HCT116 (cell line): Measurements from ENCODE around the gene ITGA1. TPM values are rescaled to one million over a fixed set of nuclear protein-coding genes. Genes with fewer than 3 reads are reported as not detected.

Source experiments
- ATAC-seq: fragments of 200-7000 bp; cut with Tn5 transposase; 2 replicates; pipeline ENCODE4 v1.9.1; 2020; ENCODE audit warnings: mild to moderate bottlenecking, moderate library complexity
- BruUV-seq: library from RNA; stranded (reverse); fragments of 400-500 nt; replicated peaks from 2 replicates; lab custom pipeline; 2021; lab: Mats Ljungman, UMichigan
- CTCF ChIA-PET: fragments of 300-600 bp; sonication (Branson Sonifier 250); formaldehyde crosslinking; loops from one replicate; lab custom pipeline; 2021; ENCODE audit warnings: antibody characterized with exemption; lab: Charles Lee
- POLR2A ChIA-PET: fragments of 300-600, 350-600 bp; sonication (Branson Sonifier 250); formaldehyde crosslinking; loops from one replicate; lab custom pipeline; 2021; ENCODE audit warnings: antibody characterized with exemption; lab: Charles Lee
- RAD21 ChIA-PET, 2 experiments: fragments of 300-600 bp; sonication (Branson Sonifier 250); formaldehyde crosslinking; loops; one replicate each; lab custom pipeline; 2023; ENCODE audit warnings: low total read pairs in 2 of 2; ENCODE audit not compliant: uncharacterized antibody in 2 of 2, unreplicated experiment in 2 of 2, low non-redundant PET in 1 of 2; lab: Charles Lee
- DNase-seq: peaks from one replicate; pipeline ENCODE4 v3.0.0-alpha.2; 2010; ENCODE audit warnings: low read depth, low spot score
- H2AFZ ChIP-seq: fragments of 200-600 bp; shearing (Covaris generic), sonication (generic); 2 replicates; pipeline ENCODE4 v1.6.1; 2017; ENCODE audit warnings: low read depth, mixed run types, mixed read lengths, antibody characterized with exemption, low read length; ENCODE audit not compliant: poor library complexity, severe bottlenecking
- H3K27ac ChIP-seq: 2 replicates; pipeline ENCODE4 v1.5.1; 2012; ENCODE audit warnings: low read depth, low read length
- H3K27me3 ChIP-seq: fragments of 200-600 bp; sonication (generic); 2 replicates; pipeline ENCODE4 v1.6.1; 2016; ENCODE audit warnings: mixed run types, low read length, mixed read lengths; ENCODE audit not compliant: insufficient read depth
- H3K36me3 ChIP-seq, 2 experiments: fragments of 200-500 bp in 1 of 2; fragments of 200-600 bp in 1 of 2; sonication (Bioruptor generic) in 1 of 2; sonication (generic) in 1 of 2; 2 replicates each; pipeline versions ENCODE4 v1.5.1 to v1.6.1; 2014 to 2016; ENCODE audit warnings: low read length in 2 of 2, inconsistent platforms in 1 of 2, mixed read lengths in 1 of 2, mixed run types in 1 of 2; ENCODE audit not compliant: insufficient read depth in 2 of 2, control insufficient read depth in 1 of 2
- H3K4me1 ChIP-seq, 2 experiments: fragments of 200-600 bp in 1 of 2; sonication (generic) in 1 of 2; 2 replicates each; pipeline versions ENCODE4 v1.5.1 to v1.6.1; 2012 to 2017; ENCODE audit warnings: low read length in 2 of 2, inconsistent platforms in 1 of 2, mild to moderate bottlenecking in 1 of 2, mixed read lengths in 1 of 2, mixed run types in 1 of 2, moderate library complexity in 1 of 2; ENCODE audit not compliant: insufficient read depth in 2 of 2, control insufficient read depth in 1 of 2
- H3K4me2 ChIP-seq: fragments of 200-600 bp; sonication (generic); 2 replicates; pipeline ENCODE4 v1.6.1; 2017; ENCODE audit warnings: mixed run types, low read length, mixed read lengths
- H3K4me3 ChIP-seq, 2 experiments: fragments of 200-600 bp in 1 of 2; sonication (generic) in 1 of 2; replicated peaks in 1 of 2; 2 replicates each; pipeline ENCODE4 v1.5.1; 2011 to 2016; ENCODE audit warnings: low read length in 2 of 2, control low read depth in 1 of 2, low read depth in 1 of 2, mild to moderate bottlenecking in 1 of 2, mixed read lengths in 1 of 2, mixed run types in 1 of 2
- H3K79me2 ChIP-seq: fragments of 200-600 bp; sonication (generic); 2 replicates; pipeline ENCODE4 v1.6.1; 2017; ENCODE audit warnings: mild to moderate bottlenecking, mixed run types, low read length, moderate library complexity, mixed read lengths; ENCODE audit not compliant: insufficient read depth
- H3K9ac ChIP-seq: fragments of 200-600 bp; sonication (generic); 2 replicates; pipeline ENCODE4 v1.6.1; 2016; ENCODE audit warnings: low read length, mixed read lengths
- H3K9me2 ChIP-seq: fragments of 200-600 bp; sonication (generic), shearing (Covaris generic); 2 replicates; pipeline ENCODE4 v1.6.1; 2017; ENCODE audit warnings: mixed run types, mild to moderate bottlenecking, moderate library complexity; ENCODE audit not compliant: insufficient read depth
- H3K9me3 ChIP-seq, 2 experiments: fragments of 200-500 bp in 1 of 2; fragments of 200-600 bp in 1 of 2; sonication (Bioruptor generic) in 1 of 2; sonication (generic) in 1 of 2; 2 replicates each; pipeline ENCODE4 v1.6.1; 2014 to 2017; ENCODE audit warnings: low read length in 2 of 2, mixed read lengths in 2 of 2, inconsistent platforms in 1 of 2, low read depth in 1 of 2, mild to moderate bottlenecking in 1 of 2, mixed run types in 1 of 2, moderate library complexity in 1 of 2; ENCODE audit not compliant: control insufficient read depth in 1 of 2, insufficient read depth in 1 of 2
- H4K20me1 ChIP-seq: fragments of 200-600 bp; sonication (generic), shearing (Covaris generic); 2 replicates; pipeline ENCODE4 v1.6.1; 2017; ENCODE audit warnings: mixed run types, mild to moderate bottlenecking, moderate library complexity; ENCODE audit not compliant: insufficient read depth
- CEBPB ChIP-seq: IDR thresholded peaks from 2 replicates; pipeline ENCODE4 v1.6.1; 2012; ENCODE audit warnings: low read depth
- ELF1 ChIP-seq: IDR thresholded peaks from 2 replicates; pipeline ENCODE4 v1.6.1; 2012; ENCODE audit warnings: low read depth, borderline replicate concordance
- EZH2 ChIP-seq: fragments of 200-600 bp; sonication (generic); IDR thresholded peaks from 2 replicates; pipeline ENCODE4 v1.6.1; 2017; ENCODE audit warnings: antibody characterized with exemption, mixed run types
- EZH2phosphoT487 ChIP-seq: fragments of 200-600 bp; IDR thresholded peaks from 2 replicates; pipeline ENCODE4 v1.6.1; 2018; ENCODE audit warnings: antibody characterized with exemption, borderline replicate concordance
- JUND ChIP-seq: IDR thresholded peaks from 2 replicates; pipeline ENCODE4 v1.6.1; 2012
- POLR2A ChIP-seq: IDR thresholded peaks from 2 replicates; pipeline ENCODE4 v1.7.0; 2011; ENCODE audit warnings: borderline replicate concordance; ENCODE audit not compliant: insufficient read depth, insufficient read length; ENCODE audit errors: extremely low read depth
- RAD21 ChIP-seq: IDR thresholded peaks from 2 replicates; pipeline ENCODE4 v1.6.1; 2012; ENCODE audit warnings: low read depth, mild to moderate bottlenecking
- SIN3A ChIP-seq: IDR thresholded peaks from 2 replicates; pipeline ENCODE4 v1.6.1; 2012; ENCODE audit warnings: low read depth
- SP1 ChIP-seq: IDR thresholded peaks from 2 replicates; pipeline ENCODE4 v1.6.1; 2012; ENCODE audit warnings: low read depth
- SRF ChIP-seq: IDR thresholded peaks from 2 replicates; pipeline ENCODE4 v1.6.1; 2012; ENCODE audit warnings: low read depth
- YY1 ChIP-seq: IDR thresholded peaks from 2 replicates; pipeline ENCODE4 v1.6.1; 2011; ENCODE audit warnings: low read length, low read depth, moderate library complexity, mild to moderate bottlenecking; ENCODE audit not compliant: insufficient replicate concordance; ENCODE audit errors: extremely low read depth
- ZFX ChIP-seq: fragments of 450-650 bp; IDR thresholded peaks from 2 replicates; pipeline ENCODE4 v1.6.1; 2017
- ZNF274 ChIP-seq: fragments of 200-500 bp; sonication (Bioruptor generic); IDR thresholded peaks from 2 replicates; pipeline ENCODE4 v1.6.1; 2014; ENCODE audit warnings: mild to moderate bottlenecking, low read depth, low read length, inconsistent platforms
- intact Hi-C: fragments of 100-400 bp; cut with micrococcal nuclease; formaldehyde crosslinking; loops from 2 replicates; pipeline ENCODE4 v1.10.0; 2022
- total RNA-seq: library from RNA; stranded (reverse); gene quantifications from one replicate; pipeline ENCODE4 v1.2.1, GENCODE V29; 2021; ENCODE audit not compliant: unreplicated experiment
- TF ChIP-seq, protein P1 (sequence below), 3 experiments: fragments of 200-600 bp in 1 of 3; sonication (generic) in 1 of 3; IDR thresholded peaks in 2 of 3; conservative IDR thresholded peaks in 1 of 3; 2 replicates each; pipeline ENCODE4 v1.5.1; 2012 to 2017; ENCODE audit warnings: low read depth in 2 of 3, low read length in 2 of 3, antibody characterized with exemption in 1 of 3, borderline replicate concordance in 1 of 3, control low read depth in 1 of 3, mild to moderate bottlenecking in 1 of 3, mixed read lengths in 1 of 3, mixed run types in 1 of 3, moderate library complexity in 1 of 3; ENCODE audit not compliant: insufficient read depth in 1 of 3
- TF ChIP-seq, protein P2 (sequence below): IDR thresholded peaks from 2 replicates; pipeline ENCODE4 v1.6.1; 2012
- TF ChIP-seq, protein P3 (sequence below): IDR thresholded peaks from 2 replicates; pipeline ENCODE4 v1.6.1; 2011; ENCODE audit warnings: mild to moderate bottlenecking, low read length, moderate library complexity; ENCODE audit not compliant: insufficient replicate concordance; ENCODE audit errors: extremely low read depth
- TF ChIP-seq, protein P4 (sequence below): IDR thresholded peaks from 2 replicates; pipeline ENCODE4 v1.6.1; 2012
- TF ChIP-seq, protein P5 (sequence below): IDR thresholded peaks from 2 replicates; pipeline ENCODE4 v1.6.1; 2012; ENCODE audit warnings: low read depth

ITGA1 gene
- total RNA-seq, 1 experiment from 2014 or later: 1.8 TPM

DNA sequence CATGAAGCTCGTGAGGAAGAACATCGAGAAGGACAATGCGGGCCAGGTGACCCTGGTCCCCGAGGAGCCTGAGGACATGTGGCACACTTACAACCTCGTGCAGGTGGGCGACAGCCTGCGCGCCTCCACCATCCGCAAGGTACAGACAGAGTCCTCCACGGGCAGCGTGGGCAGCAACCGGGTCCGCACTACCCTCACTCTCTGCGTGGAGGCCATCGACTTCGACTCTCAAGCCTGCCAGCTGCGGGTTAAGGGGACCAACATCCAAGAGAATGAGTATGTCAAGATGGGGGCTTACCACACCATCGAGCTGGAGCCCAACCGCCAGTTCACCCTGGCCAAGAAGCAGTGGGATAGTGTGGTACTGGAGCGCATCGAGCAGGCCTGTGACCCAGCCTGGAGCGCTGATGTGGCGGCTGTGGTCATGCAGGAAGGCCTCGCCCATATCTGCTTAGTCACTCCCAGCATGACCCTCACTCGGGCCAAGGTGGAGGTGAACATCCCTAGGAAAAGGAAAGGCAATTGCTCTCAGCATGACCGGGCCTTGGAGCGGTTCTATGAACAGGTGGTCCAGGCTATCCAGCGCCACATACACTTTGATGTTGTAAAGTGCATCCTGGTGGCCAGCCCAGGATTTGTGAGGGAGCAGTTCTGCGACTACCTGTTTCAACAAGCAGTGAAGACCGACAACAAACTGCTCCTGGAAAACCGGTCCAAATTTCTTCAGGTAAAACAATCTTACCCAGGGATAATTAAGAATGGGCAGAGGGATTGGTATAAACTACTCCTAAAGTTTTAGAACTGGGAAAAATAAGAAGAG lies 12.9 kb downstream of the ITGA1 start:
- no peaks in the 10 kb centered on the region for H3K27me3 ChIP-seq
- H3K9me3 ChIP-seq: no peaks in the 10 kb centered on the region
- no peak overlapping the region for H2AFZ ChIP-seq
- DNase-seq (no peak), ATAC-seq (peak; percentile 73)
- CTCF ChIA-PET: interaction anchor here (2.0 kb wide), 1 partner anchor 115 kb away, joined by 15 read pairs; no protein-coding TSS in a partner anchor
- POLR2A ChIA-PET: interaction anchor here (1.6 kb wide), 1 partner anchor 13 kb away, joined by 7 read pairs; the partner anchor contains the start of genes ITGA1 and PELO
- H3K79me2 ChIP-seq: peaks cover 47% of the 10 kb centered on the region
- peaks cover 6 to 27% of the 10 kb centered on the region in 2 experiments; a peak in 3 of 4 replicates for H3K4me1 ChIP-seq
- H3K27ac ChIP-seq: peak overlapping the region; percentile 85
- peaks cover 4% of the 10 kb centered on the region; the same call in 1 of the 2 replicates for H4K20me1 ChIP-seq
- intact Hi-C loops: loop anchor here (1.0 kb wide), 1 partner anchor 187 kb away; no protein-coding TSS in a partner anchor
- no peaks in the 10 kb centered on the region for H3K9me2 ChIP-seq
- peak overlapping the region; percentile 98 for H3K4me2 ChIP-seq
- peaks cover 16 to 29% of the 10 kb centered on the region in 2 experiments for H3K36me3 ChIP-seq
- TSS peak; percentile 63 for BruUV-seq
- peak overlapping the region; percentile 96 for H3K9ac ChIP-seq
- H3K4me3 ChIP-seq: peak overlapping the region; percentile 89 to 93
- RAD21 ChIA-PET: no interaction called here
- TF ChIP-seq JUND: no peak
- no peak for TF ChIP-seq EZH2
- peak; percentile 82 for TF ChIP-seq ZFX
- TF ChIP-seq SRF: no peak
- no peak for TF ChIP-seq ZNF274
- no peak for TF ChIP-seq POLR2A
- TF ChIP-seq SP1: no peak
- no peak for TF ChIP-seq CEBPB
- TF ChIP-seq, protein P1, sequence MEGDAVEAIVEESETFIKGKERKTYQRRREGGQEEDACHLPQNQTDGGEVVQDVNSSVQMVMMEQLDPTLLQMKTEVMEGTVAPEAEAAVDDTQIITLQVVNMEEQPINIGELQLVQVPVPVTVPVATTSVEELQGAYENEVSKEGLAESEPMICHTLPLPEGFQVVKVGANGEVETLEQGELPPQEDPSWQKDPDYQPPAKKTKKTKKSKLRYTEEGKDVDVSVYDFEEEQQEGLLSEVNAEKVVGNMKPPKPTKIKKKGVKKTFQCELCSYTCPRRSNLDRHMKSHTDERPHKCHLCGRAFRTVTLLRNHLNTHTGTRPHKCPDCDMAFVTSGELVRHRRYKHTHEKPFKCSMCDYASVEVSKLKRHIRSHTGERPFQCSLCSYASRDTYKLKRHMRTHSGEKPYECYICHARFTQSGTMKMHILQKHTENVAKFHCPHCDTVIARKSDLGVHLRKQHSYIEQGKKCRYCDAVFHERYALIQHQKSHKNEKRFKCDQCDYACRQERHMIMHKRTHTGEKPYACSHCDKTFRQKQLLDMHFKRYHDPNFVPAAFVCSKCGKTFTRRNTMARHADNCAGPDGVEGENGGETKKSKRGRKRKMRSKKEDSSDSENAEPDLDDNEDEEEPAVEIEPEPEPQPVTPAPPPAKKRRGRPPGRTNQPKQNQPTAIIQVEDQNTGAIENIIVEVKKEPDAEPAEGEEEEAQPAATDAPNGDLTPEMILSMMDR (IDR thresholded peaks at IDR 0.05 in 2 of 3, conservative IDR thresholded peaks at IDR 0.05 in 1 of 3; ENCODE audit: borderline replicate concordance in 1 of 3, insufficient read depth in 1 of 3, low read depth in 2 of 3, low read length in 2 of 3): no peak; a peak in 1 of 6 replicates
- TF ChIP-seq, protein P2, sequence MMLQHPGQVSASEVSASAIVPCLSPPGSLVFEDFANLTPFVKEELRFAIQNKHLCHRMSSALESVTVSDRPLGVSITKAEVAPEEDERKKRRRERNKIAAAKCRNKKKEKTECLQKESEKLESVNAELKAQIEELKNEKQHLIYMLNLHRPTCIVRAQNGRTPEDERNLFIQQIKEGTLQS: no peak
- TF ChIP-seq, protein P3, sequence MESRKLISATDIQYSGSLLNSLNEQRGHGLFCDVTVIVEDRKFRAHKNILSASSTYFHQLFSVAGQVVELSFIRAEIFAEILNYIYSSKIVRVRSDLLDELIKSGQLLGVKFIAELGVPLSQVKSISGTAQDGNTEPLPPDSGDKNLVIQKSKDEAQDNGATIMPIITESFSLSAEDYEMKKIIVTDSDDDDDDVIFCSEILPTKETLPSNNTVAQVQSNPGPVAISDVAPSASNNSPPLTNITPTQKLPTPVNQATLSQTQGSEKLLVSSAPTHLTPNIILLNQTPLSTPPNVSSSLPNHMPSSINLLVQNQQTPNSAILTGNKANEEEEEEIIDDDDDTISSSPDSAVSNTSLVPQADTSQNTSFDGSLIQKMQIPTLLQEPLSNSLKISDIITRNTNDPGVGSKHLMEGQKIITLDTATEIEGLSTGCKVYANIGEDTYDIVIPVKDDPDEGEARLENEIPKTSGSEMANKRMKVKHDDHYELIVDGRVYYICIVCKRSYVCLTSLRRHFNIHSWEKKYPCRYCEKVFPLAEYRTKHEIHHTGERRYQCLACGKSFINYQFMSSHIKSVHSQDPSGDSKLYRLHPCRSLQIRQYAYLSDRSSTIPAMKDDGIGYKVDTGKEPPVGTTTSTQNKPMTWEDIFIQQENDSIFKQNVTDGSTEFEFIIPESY: no peak
- TF ChIP-seq SIN3A: 0 out of 2 replicates have a peak, but pooled peaks have one; percentile 22
- TF ChIP-seq, protein P4, sequence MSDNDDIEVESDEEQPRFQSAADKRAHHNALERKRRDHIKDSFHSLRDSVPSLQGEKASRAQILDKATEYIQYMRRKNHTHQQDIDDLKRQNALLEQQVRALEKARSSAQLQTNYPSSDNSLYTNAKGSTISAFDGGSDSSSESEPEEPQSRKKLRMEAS: peak; percentile 40; the same call in 1 of the 2 replicates
- no peak for TF ChIP-seq EZH2phosphoT487
- TF ChIP-seq ELF1: no peak
- no peak for TF ChIP-seq RAD21
- TF ChIP-seq YY1: no peak
- TF ChIP-seq, protein P5, sequence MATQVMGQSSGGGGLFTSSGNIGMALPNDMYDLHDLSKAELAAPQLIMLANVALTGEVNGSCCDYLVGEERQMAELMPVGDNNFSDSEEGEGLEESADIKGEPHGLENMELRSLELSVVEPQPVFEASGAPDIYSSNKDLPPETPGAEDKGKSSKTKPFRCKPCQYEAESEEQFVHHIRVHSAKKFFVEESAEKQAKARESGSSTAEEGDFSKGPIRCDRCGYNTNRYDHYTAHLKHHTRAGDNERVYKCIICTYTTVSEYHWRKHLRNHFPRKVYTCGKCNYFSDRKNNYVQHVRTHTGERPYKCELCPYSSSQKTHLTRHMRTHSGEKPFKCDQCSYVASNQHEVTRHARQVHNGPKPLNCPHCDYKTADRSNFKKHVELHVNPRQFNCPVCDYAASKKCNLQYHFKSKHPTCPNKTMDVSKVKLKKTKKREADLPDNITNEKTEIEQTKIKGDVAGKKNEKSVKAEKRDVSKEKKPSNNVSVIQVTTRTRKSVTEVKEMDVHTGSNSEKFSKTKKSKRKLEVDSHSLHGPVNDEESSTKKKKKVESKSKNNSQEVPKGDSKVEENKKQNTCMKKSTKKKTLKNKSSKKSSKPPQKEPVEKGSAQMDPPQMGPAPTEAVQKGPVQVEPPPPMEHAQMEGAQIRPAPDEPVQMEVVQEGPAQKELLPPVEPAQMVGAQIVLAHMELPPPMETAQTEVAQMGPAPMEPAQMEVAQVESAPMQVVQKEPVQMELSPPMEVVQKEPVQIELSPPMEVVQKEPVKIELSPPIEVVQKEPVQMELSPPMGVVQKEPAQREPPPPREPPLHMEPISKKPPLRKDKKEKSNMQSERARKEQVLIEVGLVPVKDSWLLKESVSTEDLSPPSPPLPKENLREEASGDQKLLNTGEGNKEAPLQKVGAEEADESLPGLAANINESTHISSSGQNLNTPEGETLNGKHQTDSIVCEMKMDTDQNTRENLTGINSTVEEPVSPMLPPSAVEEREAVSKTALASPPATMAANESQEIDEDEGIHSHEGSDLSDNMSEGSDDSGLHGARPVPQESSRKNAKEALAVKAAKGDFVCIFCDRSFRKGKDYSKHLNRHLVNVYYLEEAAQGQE: no peak
